Stimulated activated CD4-positive, alpha-beta T cell treated with anti-CD3 and anti-CD28 coated beads, Interleukin-1b, Interleukin-23, amount 100 ng/mL, for 24 hours (primary cell): ENCODE measurements around the gene MCOLN2.
"Not testable (repeated sequence)": the region's sequence is repeated elsewhere in the genome, so short reads cannot be mapped to it uniquely, and the experiment has no call there.

ENCODE experiments used
- DNase-seq, 4 experiments: peaks; one replicate each; pipeline ENCODE4 v3.0.0-alpha.2; 2020; ENCODE audit warnings: low read depth in 4 of 4, low spot score in 1 of 4

Gene MCOLN2

DNA sequence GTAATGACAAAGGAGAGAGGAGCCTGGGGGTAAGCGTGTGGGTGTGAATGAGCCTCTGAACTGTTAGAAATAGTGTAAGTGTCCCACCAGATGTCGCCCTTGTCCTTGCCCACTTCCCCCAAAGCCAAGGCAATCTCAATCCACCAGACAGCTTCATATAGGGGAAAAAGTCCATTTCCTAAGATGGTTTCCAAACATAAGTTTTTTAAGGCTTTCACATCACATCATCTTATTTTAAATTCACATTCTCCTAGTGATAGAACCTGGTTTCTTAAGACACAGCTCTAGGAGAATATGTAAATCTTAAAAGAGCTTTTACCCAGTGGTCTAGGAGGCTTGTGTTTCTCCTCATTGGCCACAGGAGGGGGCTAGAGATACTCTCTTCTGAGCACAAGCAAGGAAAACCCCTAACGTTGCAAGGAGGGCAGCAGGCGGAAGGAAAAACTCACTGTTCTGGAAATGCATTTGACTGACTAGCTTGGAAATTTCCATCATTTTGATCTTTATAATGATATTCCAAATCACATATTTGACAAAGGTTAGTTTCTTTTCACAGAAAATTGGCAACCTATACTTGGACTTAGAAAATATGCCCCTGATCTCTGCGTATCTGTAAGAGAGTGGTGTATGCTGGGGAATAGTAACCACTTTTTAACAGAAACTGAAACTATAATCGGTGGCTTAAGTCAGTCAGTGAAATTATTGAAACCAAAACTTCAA lies 52.0 kb downstream of the MCOLN2 start:
- DNase-seq, result peak; percentile 30 to 52 (median 42)

DNA sequence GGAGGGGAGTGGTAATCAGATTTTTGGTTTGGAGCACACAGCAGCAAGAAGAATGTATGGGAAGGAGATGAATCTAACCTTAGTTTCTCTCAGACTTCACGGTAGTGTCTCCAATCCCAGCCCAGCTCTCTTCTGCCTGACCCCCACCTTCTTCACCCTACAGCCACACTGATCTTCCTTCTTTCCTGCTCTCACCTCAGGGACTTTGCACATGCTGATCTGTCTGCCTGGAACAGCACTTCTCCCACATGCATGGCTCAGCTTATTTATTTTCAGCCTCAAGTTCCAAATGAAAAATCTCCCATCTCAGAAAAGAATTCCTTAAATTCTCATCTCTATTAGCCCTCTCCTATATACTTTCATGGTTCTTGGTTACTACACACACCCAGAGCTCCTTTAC lies 55.1 kb downstream of the MCOLN2 start:
- DNase-seq, result no peak

DNA sequence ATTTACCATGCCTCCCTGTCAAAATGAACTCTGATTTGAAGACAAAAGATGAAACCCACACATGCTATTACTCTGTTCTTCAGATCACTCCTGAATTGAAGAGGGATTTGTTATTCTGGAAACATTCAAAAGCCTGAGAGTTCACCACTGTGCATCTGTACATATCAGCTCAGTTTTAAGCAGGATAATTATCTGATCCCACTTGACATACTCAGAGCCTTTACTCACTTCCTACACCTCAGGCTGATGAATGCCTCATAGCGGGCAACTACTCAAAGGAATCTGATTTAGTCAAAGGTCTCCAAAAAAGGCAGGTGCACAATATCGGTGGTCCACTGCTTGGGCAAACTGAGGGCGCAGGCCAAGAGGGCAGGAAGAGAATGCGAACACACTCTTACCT lies 56.4 kb downstream of the MCOLN2 start:
- DNase-seq, result no peak

DNA sequence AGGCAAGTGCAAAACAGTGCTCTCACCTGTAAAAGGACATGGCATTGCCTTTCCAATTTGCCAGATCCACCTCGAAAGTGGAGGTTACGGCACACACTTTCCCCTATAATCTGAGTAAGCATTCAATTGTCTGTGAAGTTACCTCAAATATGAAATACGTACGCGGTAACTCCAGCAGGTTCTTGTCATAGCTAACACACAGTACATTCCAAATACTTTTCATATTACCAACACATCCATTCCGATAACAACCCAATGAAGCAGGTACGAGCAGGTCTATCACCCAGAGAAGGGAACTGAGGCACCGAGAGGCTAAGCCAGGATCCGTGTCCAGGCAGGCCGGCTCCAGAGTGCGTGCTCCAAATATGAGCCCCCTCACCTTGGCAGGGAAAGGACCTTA lies 57.2 kb downstream of the MCOLN2 start:
- no peak for DNase-seq

DNA sequence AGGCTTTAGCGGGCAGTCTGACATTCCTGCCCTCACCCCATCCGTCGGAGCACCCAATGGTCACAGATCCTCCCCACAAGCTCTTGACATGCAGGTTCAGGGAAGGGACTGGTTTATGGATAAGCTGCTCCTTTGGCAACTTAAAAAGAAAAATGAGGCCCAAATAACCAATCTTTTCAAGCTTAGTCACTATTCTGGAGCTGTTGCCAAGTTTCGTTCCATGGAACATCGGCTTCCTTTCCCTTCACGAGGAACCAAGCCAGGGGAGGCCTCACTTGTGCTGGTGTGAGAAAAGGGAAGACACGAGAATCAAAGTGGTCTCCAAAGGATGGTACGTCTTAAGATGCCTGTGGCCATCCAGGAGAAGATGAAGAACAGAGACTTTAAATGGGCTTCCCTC lies 57.8 kb downstream of the MCOLN2 start:
- DNase-seq, result no peak

DNA sequence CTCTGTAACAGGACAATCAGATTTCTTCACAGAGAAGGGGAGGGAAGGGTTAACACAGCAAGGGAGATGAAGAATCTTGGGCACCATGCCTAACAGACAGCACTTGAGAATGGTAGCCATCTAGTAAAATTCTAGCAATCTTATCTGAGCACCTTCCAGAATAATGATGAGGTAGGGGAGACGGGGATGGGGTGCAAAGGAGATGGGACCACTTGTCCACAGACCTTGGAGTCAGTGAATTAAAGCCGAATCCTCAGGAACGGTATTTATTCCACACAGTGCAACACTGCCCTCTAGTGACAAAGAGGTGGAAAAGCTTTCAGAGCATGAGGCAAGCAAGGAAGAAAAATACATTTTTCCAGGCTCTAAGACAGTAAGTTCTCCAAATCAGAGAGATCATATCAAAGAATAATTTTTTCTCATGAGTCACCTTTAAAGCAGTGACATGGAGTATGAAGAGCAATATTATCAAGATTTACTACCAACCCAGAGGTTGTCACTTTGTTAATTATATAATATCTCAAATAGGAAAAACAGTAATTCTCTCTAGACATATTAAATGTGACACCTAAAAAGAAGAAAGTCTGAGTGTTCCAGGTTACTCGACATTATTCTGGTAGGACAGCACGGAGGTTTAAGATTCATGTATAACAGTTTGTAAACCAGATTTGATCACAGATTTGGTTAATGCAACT lies 60.6 kb downstream of the MCOLN2 start:
- DNase-seq, result no peak

DNA sequence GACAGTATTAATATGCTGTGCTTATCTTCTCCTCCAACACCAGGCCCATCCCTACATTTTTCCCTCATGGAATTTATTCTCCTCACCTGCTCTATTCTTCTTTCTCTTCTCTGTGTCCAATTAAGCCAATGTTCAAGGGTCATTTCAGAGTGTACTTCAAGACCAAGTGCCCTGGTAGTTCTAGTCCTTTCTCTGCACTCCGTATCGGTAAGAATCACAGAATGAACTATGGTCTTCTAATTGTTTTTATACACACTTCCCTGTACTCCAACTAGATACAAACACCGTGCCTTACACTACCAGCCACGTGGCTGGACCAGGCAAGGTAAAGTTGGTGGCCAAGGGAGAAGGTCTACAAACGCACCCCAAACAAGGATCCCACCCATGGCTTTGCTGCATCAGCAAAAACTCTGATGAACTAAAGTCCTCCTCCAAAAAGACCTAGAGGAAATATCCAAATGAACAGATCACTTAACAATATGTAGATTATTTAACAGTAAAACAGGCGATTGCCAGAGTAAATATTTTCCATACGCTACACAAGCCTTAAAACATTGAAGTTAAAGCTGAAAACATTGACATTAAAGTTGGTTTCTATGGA lies 63.8 kb downstream of the MCOLN2 start:
- DNase-seq, result no peak

DNA sequence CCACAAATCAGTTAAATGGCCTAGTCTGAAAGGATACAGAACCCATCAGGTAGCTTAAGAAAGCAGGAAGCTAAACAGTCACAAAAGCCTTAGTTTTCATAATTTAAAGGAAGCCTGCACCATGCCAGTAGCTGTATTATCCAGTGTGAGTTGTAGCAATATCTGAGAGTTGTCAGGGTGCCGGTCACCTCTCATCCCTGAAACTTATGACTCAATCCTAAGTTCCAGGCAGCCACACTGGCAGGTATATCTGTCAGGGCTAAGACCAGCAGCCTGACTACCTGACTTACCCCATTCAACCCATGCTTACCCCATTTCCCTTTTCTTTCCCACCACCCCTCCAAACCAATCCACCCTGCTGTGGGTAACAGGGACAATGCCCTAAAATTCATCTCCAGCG lies 66.1 kb downstream of the MCOLN2 start:
- DNase-seq, result no peak

DNA sequence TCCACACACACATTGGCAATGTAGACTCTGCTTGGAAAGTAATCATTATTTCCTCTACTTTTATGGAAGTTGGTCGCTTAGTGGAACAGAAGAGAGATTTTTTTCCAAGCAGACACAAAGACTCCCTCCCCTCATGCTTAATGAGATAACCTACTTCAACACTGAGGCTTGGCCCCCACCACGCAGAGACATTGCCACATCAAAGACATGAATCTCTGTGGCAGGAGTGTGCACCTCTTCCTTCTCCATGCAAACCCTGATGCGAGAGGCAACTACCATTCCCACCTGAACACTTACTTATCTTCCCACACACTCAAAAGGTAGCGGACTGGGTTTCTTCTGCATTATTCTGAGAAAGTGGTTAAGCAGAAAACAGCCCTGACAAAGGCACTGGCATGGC lies 66.6 kb downstream of the MCOLN2 start:
- DNase-seq, result no peak

DNA sequence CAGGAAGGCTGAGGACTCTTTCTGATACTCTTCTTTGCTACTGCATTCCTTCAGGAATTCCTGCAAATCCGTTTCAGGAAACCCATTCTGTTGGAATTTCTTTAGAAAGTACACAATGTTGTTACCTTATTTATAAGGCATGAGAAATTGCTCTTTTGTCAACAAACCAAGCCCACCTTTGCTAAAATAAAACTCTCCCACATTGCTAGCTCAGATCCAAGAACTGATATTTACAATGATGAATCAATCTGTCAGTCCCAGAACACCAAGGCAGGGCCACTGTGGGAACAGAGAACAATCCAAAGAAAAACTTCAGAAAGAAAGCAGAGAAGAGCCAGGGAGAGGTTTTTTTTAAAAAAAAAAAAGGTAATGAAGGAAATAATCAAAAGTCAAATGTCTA lies 67.3 kb downstream of the MCOLN2 start:
- DNase-seq, result no peak

DNA sequence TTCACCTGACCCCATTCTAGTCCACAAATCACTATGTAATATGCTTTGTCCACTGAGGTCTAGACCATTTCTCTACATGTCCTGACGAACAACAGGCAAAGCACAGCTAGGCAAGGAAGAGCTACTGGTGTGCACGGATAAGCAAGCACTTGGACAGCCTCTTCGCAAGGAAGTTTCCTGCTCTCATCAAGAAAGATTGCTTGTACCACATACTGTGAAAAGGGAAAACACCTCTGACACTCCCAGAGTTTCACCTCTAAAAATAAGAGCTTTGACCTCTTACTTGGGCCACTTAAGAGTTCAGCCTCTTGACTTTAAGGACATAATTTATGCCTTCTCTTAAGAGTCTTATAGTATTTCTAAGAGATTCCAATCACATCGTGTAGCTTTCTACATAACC lies 67.9 kb downstream of the MCOLN2 start:
- no peak for DNase-seq

DNA sequence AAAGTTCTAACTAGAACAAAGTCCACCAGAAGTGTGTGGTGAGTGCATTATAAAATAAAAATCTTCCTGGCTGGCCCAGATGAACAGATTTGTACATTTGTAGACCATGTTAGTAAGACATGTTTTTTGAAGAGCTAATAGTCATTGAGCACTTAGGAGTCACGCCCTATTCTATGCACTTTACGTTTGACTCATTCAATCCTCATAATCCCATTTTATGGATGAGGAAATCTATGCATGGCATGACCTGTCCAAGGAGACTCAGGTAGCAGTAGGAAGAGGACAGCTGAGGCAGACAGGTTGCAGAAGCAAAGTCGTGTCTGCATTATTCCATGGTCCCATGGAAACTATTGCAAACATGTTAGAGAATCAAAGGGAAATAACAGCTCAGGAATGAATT lies 73.6 kb downstream of the MCOLN2 start:
- DNase-seq, result no peak

DNA sequence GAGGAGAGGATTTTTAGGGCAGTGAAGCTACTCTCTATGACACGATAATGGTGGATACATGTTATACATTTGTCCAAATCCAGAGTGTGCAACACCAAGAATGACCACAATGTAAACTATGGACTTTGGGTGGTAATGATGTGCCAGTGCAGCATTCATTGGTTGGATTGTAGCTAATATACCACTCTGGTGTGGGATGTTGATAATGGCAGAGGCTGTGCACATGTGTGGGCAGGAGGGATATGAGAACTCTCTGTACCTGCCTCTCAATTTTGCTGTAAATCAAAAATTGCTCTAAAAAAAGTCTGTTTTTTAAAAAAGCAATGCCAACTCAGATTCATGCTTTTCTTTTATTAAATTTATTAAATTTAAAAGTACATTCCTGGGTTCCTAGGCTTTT lies 76.8 kb downstream of the MCOLN2 start:
- no peak for DNase-seq

DNA sequence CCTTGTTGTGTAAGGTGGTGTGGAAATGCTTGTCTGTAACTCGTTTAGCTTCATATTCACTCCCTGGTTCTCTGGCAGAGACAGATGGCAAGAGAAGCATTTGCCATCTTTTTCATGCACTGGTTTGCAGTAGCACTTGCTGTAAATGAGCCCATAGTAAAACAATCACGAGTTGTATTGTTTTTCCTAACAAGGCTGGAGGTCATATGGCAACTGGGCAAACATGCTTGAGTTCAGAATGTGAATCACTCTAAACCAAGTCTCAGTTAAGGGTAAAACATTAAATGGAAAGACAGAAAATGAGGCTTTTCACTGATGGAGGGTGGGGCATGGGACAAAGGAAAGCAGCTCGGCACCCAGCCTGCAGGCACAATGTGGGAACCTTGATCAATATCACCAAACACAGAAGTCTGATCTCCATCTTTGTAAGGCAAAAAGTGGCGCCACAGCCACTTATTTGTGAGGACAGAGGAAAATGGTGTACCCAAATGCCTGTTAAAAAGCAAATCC lies 77.4 kb downstream of the MCOLN2 start:
- DNase-seq, result no peak

DNA sequence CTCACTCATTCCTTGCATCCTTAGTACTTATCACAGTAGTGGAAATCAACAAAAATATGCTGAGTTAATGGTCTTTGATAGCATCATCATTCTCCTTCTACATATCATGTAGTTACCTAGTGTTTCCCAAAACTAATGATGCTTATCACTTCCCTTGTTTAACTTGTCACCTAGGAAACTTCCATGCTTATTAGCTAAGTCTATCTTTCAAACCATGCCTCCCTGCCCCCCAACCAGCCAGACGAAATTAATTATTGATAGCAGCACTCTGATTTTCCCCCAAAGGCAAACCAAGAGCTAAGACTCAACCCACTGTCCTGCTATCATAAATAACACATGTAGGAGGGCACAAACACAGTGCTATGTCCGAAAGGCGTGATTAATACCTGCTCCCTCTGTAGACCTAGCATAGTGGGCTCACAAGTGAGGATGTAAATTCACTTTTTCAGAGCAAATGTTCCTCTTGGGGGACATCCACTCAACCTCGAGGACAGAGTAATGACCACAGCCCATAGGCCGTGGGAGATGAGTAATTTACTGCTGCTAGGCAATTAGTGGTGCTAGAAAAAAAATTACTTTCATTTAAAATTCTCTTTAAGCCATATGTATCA lies 78.1 kb downstream of the MCOLN2 start:
- DNase-seq, result no peak

DNA sequence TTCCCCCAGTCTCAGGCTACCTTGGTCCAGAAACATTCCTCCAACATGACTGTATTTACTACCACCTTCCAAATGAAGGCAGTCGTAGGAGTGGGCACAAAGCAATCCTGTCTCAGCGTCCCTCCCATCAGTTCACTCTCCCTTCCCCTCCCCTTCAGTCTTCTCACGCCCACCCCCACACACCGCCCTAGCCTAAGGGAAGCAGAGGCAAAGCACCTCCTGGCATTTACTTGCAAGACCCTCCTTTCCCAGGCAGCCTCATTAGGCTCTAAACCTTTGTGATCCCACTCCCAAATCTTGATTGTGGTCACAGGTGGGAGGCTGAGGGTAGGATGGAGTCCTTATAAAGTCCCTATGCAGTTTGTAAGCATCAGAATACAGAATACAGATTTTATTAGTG lies 80.0 kb downstream of the MCOLN2 start:
- no peak for DNase-seq

DNA sequence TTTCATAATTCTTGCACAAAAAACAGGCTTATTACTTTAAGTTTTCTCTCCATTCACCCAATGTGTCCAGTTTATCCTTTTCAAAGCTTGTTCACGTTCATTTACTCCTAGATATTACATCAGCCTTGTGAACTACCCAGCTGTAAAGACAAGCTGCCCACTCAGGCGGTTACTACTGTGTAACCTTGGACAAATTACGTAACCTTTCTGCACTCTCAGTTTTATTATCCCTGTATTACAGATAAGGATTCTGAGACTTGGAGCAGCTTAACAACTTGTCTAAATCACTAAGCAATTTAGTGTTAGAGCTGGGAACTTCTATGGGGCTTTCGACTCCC lies 83.4 kb downstream of the MCOLN2 start:
- no peak for DNase-seq

DNA sequence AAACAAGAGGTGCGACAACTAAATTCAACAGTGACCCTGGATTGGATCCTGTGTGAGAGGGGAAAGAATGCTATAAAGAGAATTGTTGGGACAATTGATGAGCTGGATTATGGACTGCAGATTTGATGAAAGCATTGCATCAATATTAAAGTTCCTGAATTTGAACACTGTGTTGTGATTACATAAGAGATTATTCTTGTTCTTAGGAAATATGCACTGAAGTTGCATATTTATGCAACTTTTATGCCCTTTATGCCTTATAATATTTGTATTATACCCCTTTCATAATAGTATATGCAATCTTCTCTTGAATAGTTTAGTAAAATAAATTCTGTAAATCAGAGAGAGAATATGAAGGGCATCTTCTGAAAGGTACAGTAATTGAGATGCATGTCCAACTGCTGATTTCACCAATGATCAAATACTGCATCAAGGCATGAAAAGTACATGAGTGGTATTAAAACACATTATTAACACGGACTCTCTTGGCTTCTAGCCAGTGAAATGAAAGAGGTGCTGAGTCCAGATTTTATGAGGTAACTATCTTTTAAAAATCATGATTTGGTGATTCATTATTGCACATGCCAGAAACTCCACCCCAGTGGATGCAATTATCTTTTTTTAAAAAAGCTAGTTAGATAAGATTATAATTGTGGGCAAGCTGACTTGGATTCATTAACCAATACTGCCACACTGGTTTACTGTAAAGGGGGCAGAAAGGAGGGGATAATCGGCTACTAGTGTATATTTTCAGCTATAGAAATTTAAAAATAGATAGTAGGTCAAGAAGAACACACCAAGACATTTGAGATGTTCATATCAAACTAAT lies 84.0 kb downstream of the MCOLN2 start:
- DNase-seq, result no peak

DNA sequence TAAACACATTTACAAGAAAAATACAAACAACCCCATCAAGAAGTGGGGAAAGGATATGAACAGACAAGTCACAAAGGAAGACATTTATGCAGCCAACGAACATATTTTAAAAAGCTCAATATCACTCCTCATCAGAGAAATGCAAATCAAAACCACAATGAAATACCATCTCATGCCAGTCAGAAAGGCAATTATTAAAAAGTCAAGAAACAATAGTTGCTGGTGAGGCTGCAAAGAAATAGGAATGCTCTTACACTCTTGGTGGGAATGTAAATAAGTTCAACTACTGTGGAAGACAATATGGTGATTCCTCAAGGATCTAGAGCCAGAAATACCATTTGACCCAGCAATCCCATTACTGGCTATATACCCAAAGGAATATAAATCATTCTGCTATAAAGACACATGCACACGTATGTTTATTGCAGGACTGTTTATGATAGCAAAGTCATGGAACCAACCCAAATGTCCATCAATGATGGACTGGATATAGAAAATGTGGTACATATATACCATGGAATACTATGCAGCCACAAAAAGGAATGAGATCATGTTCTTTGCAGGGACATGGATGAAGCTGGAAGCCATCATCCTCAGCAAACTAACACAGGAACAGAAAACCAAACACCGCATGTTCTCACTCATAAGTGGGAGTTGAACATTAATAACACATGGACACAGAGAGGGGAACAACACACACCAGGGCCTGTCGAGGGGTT lies 88.0 kb downstream of the MCOLN2 start:
- DNase-seq, result not testable (repeated sequence)

DNA sequence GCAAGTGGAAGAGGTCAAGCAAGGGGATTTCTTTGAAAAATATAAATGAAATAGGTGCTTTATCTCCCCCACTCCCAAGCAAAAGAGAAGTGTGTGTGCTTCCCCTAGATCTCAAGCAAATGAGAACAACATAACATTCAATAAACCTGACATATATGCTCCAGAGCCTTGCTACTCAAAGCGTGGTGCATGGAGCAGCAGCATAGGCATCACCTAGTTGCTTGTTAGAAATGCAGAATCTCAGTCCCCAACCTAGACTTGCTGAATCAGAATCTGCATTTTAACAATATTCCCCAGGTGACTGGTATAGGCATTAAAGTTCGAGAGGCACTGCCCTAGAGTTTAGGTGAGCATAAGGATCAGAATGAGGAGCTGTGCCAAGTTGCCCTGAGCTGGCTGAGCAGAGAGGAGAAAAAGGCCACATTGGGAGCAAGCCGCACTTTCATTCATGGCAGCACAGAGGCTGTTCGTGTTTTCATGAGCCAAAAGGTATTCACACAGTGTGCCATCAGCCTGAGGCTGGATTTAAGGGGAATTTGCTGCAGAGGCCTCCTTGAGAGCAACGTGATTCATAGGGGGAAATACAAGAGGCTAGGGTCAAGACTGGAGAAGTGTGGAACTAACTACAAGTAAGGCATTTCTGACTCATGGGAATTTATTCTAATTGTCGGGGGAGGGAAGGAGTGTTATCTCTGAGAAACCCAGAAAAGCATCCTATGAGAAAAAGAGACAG lies 89.7 kb downstream of the MCOLN2 start:
- no peak for DNase-seq
